H1 (cell line): Measurements from ENCODE around the gene SYNDIG1. TPM values are rescaled to one million over a fixed set of nuclear protein-coding genes. Genes with fewer than 3 reads are reported as not detected.

Experiments used
- CTCF ChIA-PET: fragments of 300-600 bp; sonication (Branson Sonifier 250); formaldehyde crosslinking; loops from one replicate; lab custom pipeline; 2021; ENCODE audit not compliant: partially characterized antibody; lab: Charles Lee
- POLR2A ChIA-PET: fragments of 300-600 bp; sonication (Branson Sonifier 250); formaldehyde crosslinking; loops from one replicate; lab custom pipeline; 2021; ENCODE audit warnings: inconsistent platforms; ENCODE audit not compliant: partially characterized antibody; lab: Charles Lee
- DNase-seq, 2 experiments: peaks; one replicate each; pipeline versions ENCODE4 v3.0.0 to v3.0.0-alpha.2; 2010 to 2022; ENCODE audit warnings: low spot score in 2 of 2, low read depth in 1 of 2, mixed read lengths in 1 of 2
- FAIRE-seq: peaks from 2 replicates; lab custom pipeline; 2011; peaks lifted over from hg19 to GRCh38; lab: Jason Lieb, UNC
- H2AFZ ChIP-seq: 2 replicates; pipeline ENCODE4 v1.8.1; 2012; ENCODE audit warnings: low read length, inconsistent platforms
- H2AK5ac ChIP-seq: 2 replicates; pipeline ENCODE4 v1.6.1; 2013; ENCODE audit warnings: low read depth, low read length
- H2BK120ac ChIP-seq: replicated peaks from 2 replicates; pipeline ENCODE3; 2013; ENCODE audit warnings: low read depth, low read length, inconsistent platforms
- H2BK12ac ChIP-seq: 2 replicates; pipeline ENCODE4 v1.6.1; 2013; ENCODE audit warnings: low read depth, low read length
- H2BK15ac ChIP-seq: 2 replicates; pipeline ENCODE4 v1.6.1; 2013; ENCODE audit warnings: low read length
- H2BK20ac ChIP-seq: 2 replicates; pipeline ENCODE4 v1.6.1; 2013; ENCODE audit warnings: low read length
- H2BK5ac ChIP-seq: 2 replicates; pipeline ENCODE4 v1.6.1; 2013; ENCODE audit warnings: low read depth, low read length
- H3K14ac ChIP-seq: 2 replicates; pipeline ENCODE4 v1.6.1; 2013; ENCODE audit warnings: inconsistent platforms; ENCODE audit not compliant: insufficient read length
- H3K18ac ChIP-seq: 2 replicates; pipeline ENCODE4 v1.6.1; 2013; ENCODE audit warnings: low read length; ENCODE audit errors: extremely low read depth
- H3K23ac ChIP-seq: 2 replicates; pipeline ENCODE4 v1.6.1; 2013; ENCODE audit warnings: inconsistent platforms; ENCODE audit not compliant: insufficient read length
- H3K23me2 ChIP-seq: 2 replicates; pipeline ENCODE4 v1.6.1; 2013; ENCODE audit warnings: low read depth, low read length
- H3K27ac ChIP-seq: 2 replicates; pipeline ENCODE4 v1.6.1; 2011; ENCODE audit warnings: low read depth, low read length, inconsistent platforms
- H3K27me3 ChIP-seq, 4 experiments: replicated peaks in 1 of 4; 1 replicate in 1 of 4; 2 replicates in 3 of 4; pipeline versions ENCODE4 v1.6.1 to v1.8.1; 2011 to 2013; ENCODE audit warnings: low read length in 3 of 4, mild to moderate bottlenecking in 3 of 4, inconsistent platforms in 2 of 4, mixed read lengths in 2 of 4, moderate library complexity in 1 of 4; ENCODE audit not compliant: control insufficient read depth in 3 of 4, insufficient read depth in 3 of 4; ENCODE audit errors: extremely low read depth in 1 of 4
- H3K36me3 ChIP-seq, 4 experiments: 2 replicates each; pipeline versions ENCODE4 v1.6.1 to v1.8.1; 2011 to 2013; ENCODE audit warnings: mild to moderate bottlenecking in 4 of 4, low read length in 3 of 4, moderate library complexity in 2 of 4, control low read depth in 1 of 4, inconsistent platforms in 1 of 4; ENCODE audit not compliant: insufficient read depth in 4 of 4, control insufficient read depth in 2 of 4
- H3K4ac ChIP-seq: replicated peaks from 2 replicates; pipeline ENCODE3; 2013; ENCODE audit warnings: low read length, low read depth, mixed read lengths, inconsistent platforms; ENCODE audit not compliant: insufficient read length
- H3K4me1 ChIP-seq, 4 experiments: replicated peaks in 1 of 4; 1 replicate in 1 of 4; 2 replicates in 3 of 4; pipeline versions ENCODE4 v1.6.1 to v1.8.1; 2011 to 2013; ENCODE audit warnings: low read length in 3 of 4, inconsistent platforms in 2 of 4, mixed read lengths in 1 of 4; ENCODE audit not compliant: insufficient read depth in 4 of 4, control insufficient read depth in 3 of 4
- H3K4me2 ChIP-seq, 2 experiments: 2 replicates each; pipeline versions ENCODE4 v1.6.1 to v1.8.1; 2011 to 2013; ENCODE audit warnings: low read depth in 2 of 2, low read length in 2 of 2, control low read depth in 1 of 2, inconsistent platforms in 1 of 2, mild to moderate bottlenecking in 1 of 2; ENCODE audit not compliant: insufficient read depth in 1 of 2
- H3K4me3 ChIP-seq, 4 experiments: fragments of 200-600, 300-600 bp in 1 of 4; sonication (generic), shearing (Covaris generic), sonication (Bioruptor Twin) in 1 of 4; 2 replicates each; pipeline versions ENCODE4 v1.5.1 to v1.8.1; 2011 to 2016; ENCODE audit warnings: low read length in 4 of 4, low read depth in 3 of 4, control low read depth in 2 of 4, inconsistent platforms in 2 of 4, mild to moderate bottlenecking in 2 of 4, mixed read lengths in 1 of 4, moderate library complexity in 1 of 4; ENCODE audit not compliant: insufficient read depth in 2 of 4; ENCODE audit errors: extremely low read depth in 1 of 4
- H3K56ac ChIP-seq: replicated peaks from 2 replicates; pipeline ENCODE3; 2013; ENCODE audit warnings: low read depth, mild to moderate bottlenecking, mixed read lengths, low read length, inconsistent platforms; ENCODE audit not compliant: insufficient read length
- H3K79me1 ChIP-seq: 2 replicates; pipeline ENCODE4 v1.6.1; 2013; ENCODE audit warnings: low read depth, low read length, control low read depth
- H3K79me2 ChIP-seq, 2 experiments: 2 replicates each; pipeline versions ENCODE4 v1.6.1 to v1.8.1; 2012 to 2013; ENCODE audit warnings: low read length in 2 of 2, mild to moderate bottlenecking in 2 of 2, inconsistent platforms in 1 of 2; ENCODE audit not compliant: insufficient read depth in 2 of 2, control insufficient read depth in 1 of 2
- H3K9ac ChIP-seq, 4 experiments: replicated peaks in 1 of 4; 1 replicate in 1 of 4; 2 replicates in 3 of 4; pipeline versions ENCODE4 v1.6.1 to v1.8.1; 2011 to 2013; ENCODE audit warnings: low read depth in 3 of 4, low read length in 3 of 4, control low read depth in 2 of 4, mild to moderate bottlenecking in 2 of 4, moderate library complexity in 2 of 4, inconsistent platforms in 1 of 4; ENCODE audit errors: extremely low read depth in 1 of 4
- H3K9me3 ChIP-seq, 2 experiments: 2 replicates each; pipeline versions ENCODE4 v1.6.1 to v1.8.1; 2012 to 2013; ENCODE audit warnings: mild to moderate bottlenecking in 2 of 2, moderate library complexity in 2 of 2, control low read depth in 1 of 2, inconsistent platforms in 1 of 2, low read depth in 1 of 2, low read length in 1 of 2, mixed read lengths in 1 of 2; ENCODE audit not compliant: insufficient read depth in 2 of 2
- H4K20me1 ChIP-seq, 2 experiments: replicated peaks in 1 of 2; 2 replicates each; pipeline versions ENCODE3 to v1.8.1; 2011 to 2013; ENCODE audit warnings: inconsistent platforms in 2 of 2, low read length in 2 of 2, mild to moderate bottlenecking in 1 of 2; ENCODE audit not compliant: insufficient read depth in 2 of 2, control insufficient read depth in 1 of 2
- H4K5ac ChIP-seq: 2 replicates; pipeline ENCODE4 v1.6.1; 2013; ENCODE audit warnings: low read length, low read depth, mixed read lengths, inconsistent platforms; ENCODE audit not compliant: insufficient read length
- H4K8ac ChIP-seq: 2 replicates; pipeline ENCODE4 v1.8.0; 2013; ENCODE audit warnings: mild to moderate bottlenecking, moderate library complexity, low read length, inconsistent platforms; ENCODE audit not compliant: insufficient read depth; ENCODE audit errors: extremely low read depth
- H4K91ac ChIP-seq: replicated peaks from 2 replicates; pipeline ENCODE3; 2013; ENCODE audit warnings: low read length, mixed read lengths, inconsistent platforms; ENCODE audit not compliant: insufficient read length
- TEAD4 ChIP-seq: IDR thresholded peaks from 2 replicates; pipeline ENCODE4 v1.6.1; 2012; ENCODE audit warnings: low read depth, low read length, inconsistent platforms, mixed read lengths
- WGBS, 2 experiments: shearing (Covaris generic) in 1 of 2; methylation state at CpG; one replicate each; pipeline versions ENCODE4 v1.1.6 to v1.1.7; 2013 to 2015; ENCODE audit warnings: low lambda C conversion rate in 2 of 2, mixed read lengths in 2 of 2, inconsistent platforms in 1 of 2, low coverage in 1 of 2, missing lambda C conversion rate in 1 of 2; ENCODE audit not compliant: insufficient replicate concordance in 2 of 2, insufficient coverage in 1 of 2, insufficient read length in 1 of 2; ENCODE audit errors: extremely low coverage in 1 of 2, missing lambda C conversion rate in 1 of 2; 5-methylcytosine and 5-hydroxymethylcytosine counted together
- polyA plus RNA-seq, 7 experiments: library from polyadenylated mRNA; depleted of rRNA in 3 of 7; stranded (reverse) in 5 of 7; unstranded in 2 of 7; fragments of >200 nt in 5 of 7; fragments of 200-250 nt in 2 of 7; gene quantifications; 1 replicate in 5 of 7; 2 replicates in 1 of 7; 4 replicates in 1 of 7; pipeline versions ENCODE4 v1.2.1 to v1.2.3, GENCODE V29; 2011 to 2013; ENCODE audit warnings: missing spikeins in 2 of 7, mixed read lengths in 2 of 7
- total RNA-seq: library from RNA; stranded (reverse); fragmentation: NEBNext Ultra II Directional; extraction: Animal tissue kit (Norgen Biotek cat#: 25700); gene quantifications from 2 replicates; pipeline ENCODE4 v1.2.1, GENCODE V29; 2021

Gene SYNDIG1
- total and polyA plus RNA-seq, 2 of the 8 experiments (the other 6 are each of a cell fraction or from before 2014, with no cell fraction given), result 6.5 to 7.8 TPM

DNA sequence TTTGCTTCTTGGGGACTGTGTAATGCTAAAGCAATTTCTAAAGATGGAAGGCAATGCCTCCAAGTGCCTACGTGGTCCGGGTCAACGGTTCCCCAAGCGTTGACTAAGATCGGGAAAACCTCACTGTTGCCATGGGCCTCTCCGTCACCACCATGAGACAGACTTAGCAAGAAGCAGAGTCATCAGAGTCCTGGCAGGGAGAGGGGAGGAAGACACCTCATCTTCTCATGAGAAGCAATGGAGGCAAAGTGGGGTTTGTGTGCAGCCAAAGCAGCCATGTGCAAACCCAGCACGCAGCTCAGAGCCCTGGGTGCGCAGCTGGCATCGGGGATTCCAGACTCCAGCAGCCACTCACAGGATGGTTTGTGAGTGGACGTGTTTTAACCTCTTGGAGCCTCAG is 111.4 kb downstream of the SYNDIG1 start:
- no peaks in the 10 kb centered on the region for H3K27me3 ChIP-seq
- no peaks in the 10 kb centered on the region for H3K79me1 ChIP-seq
- TF ChIP-seq TEAD4, result no peak
- no peak overlapping the region for H2BK12ac ChIP-seq
- POLR2A ChIA-PET, result no interaction called here
- H3K27ac ChIP-seq, result no peak overlapping the region
- H3K4me3 ChIP-seq, result no peak overlapping the region
- H2AK5ac ChIP-seq, result no peak overlapping the region
- H3K79me2 ChIP-seq, result no peaks in the 10 kb centered on the region
- DNase-seq (no peak), FAIRE-seq (no peak)
- H4K5ac ChIP-seq, result no peak overlapping the region
- no peaks in the 10 kb centered on the region for H3K36me3 ChIP-seq
- H3K56ac ChIP-seq, result no peak overlapping the region
- no peak overlapping the region for H3K4me2 ChIP-seq
- H3K23ac ChIP-seq, result no peak overlapping the region
- no peak overlapping the region for H4K91ac ChIP-seq
- no peak overlapping the region for H2BK120ac ChIP-seq
- H3K14ac ChIP-seq, result no peak overlapping the region
- 89% methylated on average over 10 of the region's 10 CpGs; no CpG with 5 or more reads in 1 of the 2 experiments for WGBS, 2 experiments
- H3K9ac ChIP-seq, result no peak overlapping the region
- CTCF ChIA-PET, result interaction anchor here (0.8 kb wide), 1 partner anchor 12 kb away, joined by 3 read pairs; no protein-coding TSS in a partner anchor
- no peaks in the 10 kb centered on the region for H3K9me3 ChIP-seq
- H3K4me1 ChIP-seq, result no peaks in the 10 kb centered on the region; a peak in 1 of 7 replicates
- H3K23me2 ChIP-seq, result no peaks in the 10 kb centered on the region; the same call in 1 of the 2 replicates
- H4K8ac ChIP-seq, result no peak overlapping the region
- no peak overlapping the region for H2AFZ ChIP-seq
- no peak overlapping the region for H2BK20ac ChIP-seq
- H3K18ac ChIP-seq, result no peak overlapping the region
- H2BK5ac ChIP-seq, result no peak overlapping the region
- H2BK15ac ChIP-seq, result no peak overlapping the region
- no peak overlapping the region for H3K4ac ChIP-seq
- peaks cover 5 to 6% of the 10 kb centered on the region in 2 experiments for H4K20me1 ChIP-seq
